ENCODE measurements around the gene SLC25A11.

SLC25A11 gene

DNA sequence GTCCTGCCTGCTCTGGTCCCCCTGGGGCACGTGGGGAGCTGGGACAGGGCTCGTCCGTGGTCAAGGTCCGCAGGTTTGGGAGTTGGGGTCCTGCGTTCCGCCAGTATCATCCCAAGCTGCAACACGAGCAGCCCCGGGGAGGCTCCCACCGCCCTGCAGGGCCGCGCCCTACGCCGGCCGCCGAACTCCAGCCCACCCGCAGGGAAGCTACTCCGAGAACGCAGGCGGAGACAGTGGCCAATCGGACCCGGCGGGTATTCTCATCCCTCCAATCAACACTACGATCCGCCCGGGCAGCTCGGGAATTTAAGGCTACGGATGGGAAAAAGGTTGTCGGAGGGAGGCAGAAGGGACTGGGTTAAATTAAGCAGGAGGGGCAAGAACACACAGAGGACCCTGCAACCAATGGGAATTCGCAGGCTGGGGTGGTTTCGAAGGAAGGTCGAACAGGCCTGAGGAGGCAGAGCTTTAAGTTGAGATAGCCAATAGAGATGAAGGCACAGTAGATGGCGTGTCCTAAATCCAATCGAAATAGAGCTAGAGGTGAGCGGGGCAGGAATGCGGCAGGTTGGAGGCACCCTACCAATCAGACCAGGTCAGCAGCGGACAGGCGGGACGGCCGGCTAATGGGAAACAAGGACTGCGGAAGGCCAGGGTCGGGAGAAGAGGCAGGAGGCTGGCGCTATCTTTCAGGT is 27.1 kb upstream of the SLC25A11 start:
- DNase-seq = peak; percentile 92 to 93

GRCh38 chr17:4965311-4965986 is 25.6 kb upstream of the SLC25A11 start:
- DNase-seq = no peak

GRCh38 chr17:4960279-4960922 is 20.6 kb upstream of the SLC25A11 start:
- no peak for DNase-seq

- DNase-seq = no peak
These were observed 19.6 kb upstream of the SLC25A11 start for GRCh38 chr17:4959261-4959965.

GRCh38 chr17:4958102-4958501 is 18.3 kb upstream of the SLC25A11 start:
- DNase-seq = no peak

DNA sequence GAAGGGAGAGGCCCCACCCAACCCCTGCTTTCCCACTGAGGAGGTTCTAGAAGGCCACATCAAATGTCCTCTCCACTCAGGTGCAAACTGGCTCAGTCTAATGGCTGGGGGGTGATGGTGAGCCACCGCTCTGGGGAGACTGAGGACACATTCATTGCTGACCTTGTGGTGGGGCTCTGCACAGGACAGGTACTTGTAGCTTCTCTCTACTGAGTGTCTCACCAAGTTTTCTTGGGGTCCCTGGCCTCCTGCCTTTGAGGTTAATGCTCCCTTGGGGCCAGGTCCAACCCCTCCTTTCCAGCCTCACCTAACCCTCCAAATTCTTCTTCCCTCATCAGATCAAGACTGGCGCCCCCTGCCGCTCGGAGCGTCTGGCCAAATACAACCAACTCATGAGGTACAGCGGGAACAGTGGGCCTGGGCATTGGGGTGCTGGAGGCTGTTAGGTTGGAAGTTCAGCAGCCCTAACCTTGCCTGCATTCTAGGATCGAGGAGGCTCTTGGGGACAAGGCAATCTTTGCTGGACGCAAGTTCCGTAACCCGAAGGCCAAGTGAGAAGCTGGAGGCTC is 16.7 kb upstream of the SLC25A11 start:
- peak; percentile 59 to 64 for DNase-seq

- no peak for DNase-seq
These were observed 15.2 kb upstream of the SLC25A11 start for GRCh38 chr17:4955091-4955490.

GRCh38 chr17:4953451-4953961 is 13.7 kb upstream of the SLC25A11 start:
- no peak for DNase-seq

GRCh38 chr17:4951486-4951885 is 11.6 kb upstream of the SLC25A11 start:
- DNase-seq = no peak

GRCh38 chr17:4950746-4951204 is 10.9 kb upstream of the SLC25A11 start, which contains the start of gene ENO3:
TSS of gene ENO3 (plus strand) at chr17:4951119. CDS start at chr17:4951830, 711 bp downstream.
- no peak for DNase-seq

- DNase-seq = peak in 1 of 2 experiments; percentile 70
These were observed 10.4 kb upstream of the SLC25A11 start for GRCh38 chr17:4950075-4950745.

- peak; percentile 87 for DNase-seq
These were observed 9.7 kb upstream of the SLC25A11 start for GRCh38 chr17:4949321-4950074.

DNA sequence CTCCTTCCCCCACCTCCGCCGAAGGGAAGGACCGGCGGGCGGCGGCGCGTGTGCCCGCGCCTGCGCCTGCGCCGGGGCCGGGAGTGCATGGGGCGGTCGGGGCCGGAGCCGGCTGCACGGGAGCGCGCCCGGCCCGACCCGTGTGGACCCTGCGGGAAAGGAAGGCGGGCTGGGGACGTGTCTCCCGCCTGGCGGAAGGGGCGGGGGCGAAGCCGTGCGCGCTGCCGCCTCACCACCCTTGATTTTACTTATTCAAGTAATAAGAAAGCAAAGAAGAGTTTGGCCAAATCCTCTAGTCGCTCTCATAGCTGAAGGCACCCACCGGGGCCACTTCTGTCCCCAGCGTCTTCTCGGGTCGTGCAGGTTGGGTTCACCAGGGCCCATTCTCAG is 9.1 kb upstream of the SLC25A11 start:
- peak in 1 of 2 experiments; percentile 86 for DNase-seq

- peak; percentile 89 to 94 for DNase-seq
These were observed 8.5 kb upstream of the SLC25A11 start, which contains the start of gene PFN1 for GRCh38 chr17:4948166-4948930. TSS of gene PFN1 (minus strand) at chr17:4948530. CDS start at chr17:4948394, 136 bp downstream.

GRCh38 chr17:4947411-4948165 is 7.7 kb upstream of the SLC25A11 start:
- peak; percentile 81 to 84 for DNase-seq

DNA sequence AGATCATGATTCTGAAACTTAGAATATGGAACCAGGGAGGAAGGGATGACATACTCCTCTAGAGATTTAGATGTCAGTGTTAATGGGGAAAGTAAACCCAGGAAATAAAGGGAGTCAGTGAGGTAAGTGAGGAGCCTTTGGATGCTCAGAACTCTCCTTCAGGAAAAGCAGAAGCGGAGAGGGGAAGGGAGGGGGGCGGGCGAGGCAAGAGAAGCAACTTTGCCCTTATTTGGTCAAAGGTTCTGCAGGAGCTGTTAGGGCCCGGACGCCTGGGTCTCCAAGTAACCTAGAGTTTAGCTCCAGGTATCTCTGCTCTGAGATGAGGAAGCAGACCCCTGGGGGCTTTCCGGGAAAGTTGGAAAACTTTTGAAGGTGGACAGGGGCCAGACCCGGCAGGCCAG is 7.2 kb upstream of the SLC25A11 start:
- no peak for DNase-seq

GRCh38 chr17:4946312-4946976 is 6.6 kb upstream of the SLC25A11 start:
- DNase-seq = no peak

DNA sequence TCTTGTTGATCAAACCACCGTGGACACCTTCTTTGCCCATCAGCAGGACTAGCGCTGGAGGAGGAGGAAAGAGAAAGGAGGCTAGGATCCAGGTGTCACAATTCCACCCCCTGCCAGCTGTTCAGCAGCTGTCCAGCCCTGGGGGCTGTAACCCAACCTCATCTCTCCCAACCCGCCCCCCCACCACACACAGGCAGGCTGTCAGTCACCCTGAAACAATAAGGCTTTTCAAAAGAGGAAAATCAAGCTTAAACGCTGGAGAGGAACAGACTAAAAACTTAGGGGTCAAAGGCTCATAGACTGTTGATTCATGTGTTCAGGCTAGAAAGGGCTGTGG is 6.1 kb upstream of the SLC25A11 start:
- DNase-seq = no peak

All from activated T-cell treated with anti-CD3 and anti-CD28 coated beads, Interleukin-2, amount 50 U/mL, for 48 hours (primary cell).